H9 (cell line): ENCODE results near the gene RPL6. TPM values are rescaled to one million over a fixed set of nuclear protein-coding genes. Genes with fewer than 3 reads are reported as not detected.
A peak's percentile ranks its signal among the peaks of the same experiment; 100 is the strongest.

Source experiments
- DNase-seq: peaks from one replicate; pipeline ENCODE4 v3.0.0-alpha.2; 2017
- H2AFZ ChIP-seq: one replicate; pipeline ENCODE4 v1.6.1; 2013; ENCODE audit warnings: mild to moderate bottlenecking, low read length, control low read depth, moderate library complexity
- H2AK5ac ChIP-seq: 2 replicates; pipeline ENCODE4 v1.6.1; 2013; ENCODE audit warnings: low read length, control low read depth, mixed read lengths; ENCODE audit not compliant: insufficient read length
- H2BK120ac ChIP-seq: one replicate; pipeline ENCODE4 v1.6.1; 2013; ENCODE audit warnings: low read depth, mild to moderate bottlenecking, low read length, control low read depth, inconsistent platforms; ENCODE audit not compliant: poor library complexity, severe bottlenecking
- H2BK12ac ChIP-seq: 2 replicates; pipeline ENCODE4 v1.6.1; 2013; ENCODE audit warnings: low read length, control low read depth, mixed read lengths, low read depth; ENCODE audit not compliant: insufficient read length
- H2BK15ac ChIP-seq: 2 replicates; pipeline ENCODE4 v1.6.1; 2013; ENCODE audit warnings: low read depth, low read length, control low read depth
- H2BK20ac ChIP-seq: one replicate; pipeline ENCODE4 v1.6.1; 2013; ENCODE audit warnings: low read depth, mild to moderate bottlenecking, low read length, control low read depth, inconsistent platforms; ENCODE audit not compliant: poor library complexity, severe bottlenecking
- H2BK5ac ChIP-seq: 2 replicates; pipeline ENCODE4 v1.6.1; 2013; ENCODE audit warnings: low read length, control low read depth, mixed read lengths; ENCODE audit not compliant: insufficient read length
- H3K14ac ChIP-seq: 2 replicates; pipeline ENCODE4 v1.6.1; 2013; ENCODE audit warnings: low read length, control low read depth; ENCODE audit not compliant: insufficient read depth
- H3K18ac ChIP-seq: 2 replicates; pipeline ENCODE4 v1.6.1; 2013; ENCODE audit warnings: low read depth, mild to moderate bottlenecking, mixed read lengths, low read length, control low read depth; ENCODE audit not compliant: insufficient read length
- H3K23ac ChIP-seq: 2 replicates; pipeline ENCODE4 v1.6.1; 2013; ENCODE audit warnings: low read length, control low read depth, mixed read lengths, low read depth; ENCODE audit not compliant: insufficient read length
- H3K23me2 ChIP-seq: 2 replicates; pipeline ENCODE4 v1.6.1; 2013; ENCODE audit warnings: low read depth, mild to moderate bottlenecking, mixed read lengths, low read length, control low read depth; ENCODE audit not compliant: insufficient read length, poor library complexity, severe bottlenecking
- H3K27ac ChIP-seq: 2 replicates; pipeline ENCODE4 v1.5.1; 2013; ENCODE audit warnings: low read length, control low read depth, mixed read lengths, low read depth; ENCODE audit not compliant: insufficient read length
- H3K27me3 ChIP-seq: 2 replicates; pipeline ENCODE4 v1.6.1; 2013; ENCODE audit warnings: low read length, control low read depth, inconsistent platforms; ENCODE audit not compliant: insufficient read depth
- H3K4ac ChIP-seq: 2 replicates; pipeline ENCODE4 v1.6.1; 2013; ENCODE audit warnings: low read depth, mild to moderate bottlenecking, control low read depth, inconsistent platforms, low read length, moderate library complexity
- H3K4me1 ChIP-seq: 2 replicates; pipeline ENCODE4 v1.6.1; 2013; ENCODE audit warnings: low read length, control low read depth, inconsistent platforms; ENCODE audit not compliant: insufficient read depth
- H3K4me2 ChIP-seq: 2 replicates; pipeline ENCODE4 v1.6.1; 2013; ENCODE audit warnings: low read length, control low read depth, mixed read lengths; ENCODE audit not compliant: insufficient read length, insufficient read depth
- H3K56ac ChIP-seq: 2 replicates; pipeline ENCODE4 v1.6.1; 2013; ENCODE audit warnings: low read depth, mild to moderate bottlenecking, mixed read lengths, low read length, control low read depth; ENCODE audit not compliant: insufficient read length
- H3K79me1 ChIP-seq: 2 replicates; pipeline ENCODE4 v1.6.1; 2013; ENCODE audit warnings: low read depth, mild to moderate bottlenecking, moderate library complexity, low read length, control low read depth, inconsistent platforms; ENCODE audit not compliant: insufficient read depth, poor library complexity, severe bottlenecking
- H3K79me2 ChIP-seq: 2 replicates; pipeline ENCODE4 v1.6.1; 2013; ENCODE audit warnings: low read length, control low read depth, inconsistent platforms; ENCODE audit not compliant: insufficient read depth
- H3K9ac ChIP-seq: 2 replicates; pipeline ENCODE4 v1.6.1; 2013; ENCODE audit warnings: low read length, control low read depth, mixed read lengths; ENCODE audit not compliant: insufficient read length; ENCODE audit errors: extremely low read depth
- H3K9me3 ChIP-seq: one replicate; pipeline ENCODE4 v1.6.1; 2013; ENCODE audit warnings: low read depth, low read length, inconsistent platforms; ENCODE audit not compliant: control insufficient read depth
- H3T11ph ChIP-seq: one replicate; pipeline ENCODE4 v1.6.1; 2013; ENCODE audit warnings: mild to moderate bottlenecking, low read length, control low read depth, inconsistent platforms
- H4K20me1 ChIP-seq: one replicate; pipeline ENCODE4 v1.6.1; 2013; ENCODE audit not compliant: control insufficient read depth, insufficient read length, insufficient read depth
- H4K5ac ChIP-seq: 2 replicates; pipeline ENCODE4 v1.6.1; 2013; ENCODE audit warnings: low read depth, mild to moderate bottlenecking, mixed read lengths, low read length, control low read depth; ENCODE audit not compliant: insufficient read length
- H4K8ac ChIP-seq: replicated peaks from 2 replicates; pipeline ENCODE4 v1.6.1; 2013; ENCODE audit warnings: low read length, control low read depth, mixed read lengths, low read depth; ENCODE audit not compliant: insufficient read length
- H4K91ac ChIP-seq: 2 replicates; pipeline ENCODE4 v1.6.1; 2013; ENCODE audit warnings: low read depth, mild to moderate bottlenecking, moderate library complexity, mixed read lengths, low read length, control low read depth; ENCODE audit not compliant: insufficient read length
- H3K27ac Mint-ChIP-seq, 3 experiments: 2 replicates in 2 of 3; 3 replicates in 1 of 3; pipeline ENCODE4 v1.8.0; 2020 to 2021; ENCODE audit warnings: mixed read lengths in 3 of 3, mild to moderate bottlenecking in 1 of 3, moderate library complexity in 1 of 3
- H3K27me3 Mint-ChIP-seq: 2 replicates; pipeline ENCODE4 v1.8.0; 2021; ENCODE audit warnings: low read depth, mild to moderate bottlenecking, moderate library complexity, mixed read lengths
- H3K36me3 Mint-ChIP-seq, 3 experiments: 2 replicates in 2 of 3; 3 replicates in 1 of 3; pipeline ENCODE4 v1.8.0; 2020 to 2021; ENCODE audit warnings: low read depth in 3 of 3, mixed read lengths in 3 of 3; ENCODE audit not compliant: insufficient read depth in 1 of 3
- H3K4me1 Mint-ChIP-seq, 2 experiments: 2 replicates each; pipeline ENCODE4 v1.8.0; 2020; ENCODE audit warnings: mixed read lengths in 2 of 2
- H3K4me3 Mint-ChIP-seq, 2 experiments: 2 replicates in 1 of 2; 3 replicates in 1 of 2; pipeline ENCODE4 v1.8.0; 2020 to 2021; ENCODE audit warnings: mild to moderate bottlenecking in 2 of 2, mixed read lengths in 2 of 2, moderate library complexity in 1 of 2
- H3K9me3 Mint-ChIP-seq, 2 experiments: 2 replicates in 1 of 2; 3 replicates in 1 of 2; pipeline ENCODE4 v1.8.0; 2020; ENCODE audit warnings: mild to moderate bottlenecking in 2 of 2, mixed read lengths in 2 of 2, moderate library complexity in 1 of 2
- CTCF ChIP-seq: fragments of 200-600 bp; sonication (generic); conservative IDR thresholded peaks from 3 replicates; pipeline ENCODE4 v1.8.0; 2021; ENCODE audit warnings: antibody characterized with exemption, mild to moderate bottlenecking
- WGBS: extraction: QIAGEN DNeasy Blood & Tissue Kit; methylation state at CpG from one replicate; pipeline ENCODE4 v1.1.7; 2013; ENCODE audit warnings: missing lambda C conversion rate, low lambda C conversion rate, mixed read lengths; ENCODE audit not compliant: insufficient read length; ENCODE audit errors: extremely low coverage; 5-methylcytosine and 5-hydroxymethylcytosine counted together
- total RNA-seq: library from RNA; stranded (reverse); gene quantifications from 2 replicates; pipeline ENCODE4 v1.2.1, GENCODE V29; 2021

The RPL6 gene
- total RNA-seq, 1 experiment from 2014 or later = 1,921 TPM

GRCh38 chr12:112420740-112421139, 11.3 kb upstream of the RPL6 start:
- WGBS = no CpG with 5 or more reads among the region's 3 CpGs
- peaks cover 0 to 7% (median 7%) of the 10 kb centered on the region in 3 experiments; a peak in 4 of 7 replicates for H3K36me3 Mint-ChIP-seq
- H3K9ac ChIP-seq = no peak overlapping the region
- peak overlapping the region in 1 of 3 experiments; percentile 30; a peak in 4 of 7 replicates for H3K27ac Mint-ChIP-seq
- H3K56ac ChIP-seq = no peak overlapping the region
- H3T11ph ChIP-seq = no peak overlapping the region
- H3K9me3 Mint-ChIP-seq = peaks cover 0 to 3% of the 10 kb centered on the region in 2 experiments; a peak in 1 of 5 replicates
- no peak overlapping the region for H2AFZ ChIP-seq
- no peak overlapping the region for H2BK20ac ChIP-seq
- H3K4ac ChIP-seq = no peak overlapping the region
- no peak overlapping the region for H4K5ac ChIP-seq
- no peak overlapping the region for H3K27ac ChIP-seq
- H3K27me3 ChIP-seq = no peaks in the 10 kb centered on the region
- H3K79me1 ChIP-seq = peaks cover 9% of the 10 kb centered on the region
- H2BK15ac ChIP-seq = no peak overlapping the region
- peaks cover 10 to 13% of the 10 kb centered on the region in 2 experiments; a peak in 2 of 4 replicates for H3K4me1 Mint-ChIP-seq
- no peak overlapping the region for H2AK5ac ChIP-seq
- H2BK5ac ChIP-seq = no peak overlapping the region
- H4K8ac ChIP-seq = no peak overlapping the region
- H3K4me2 ChIP-seq = no peak overlapping the region
- H3K14ac ChIP-seq = no peak overlapping the region
- H3K18ac ChIP-seq = no peak overlapping the region
- no peak overlapping the region for H4K91ac ChIP-seq
- TF ChIP-seq CTCF = no peak
- no peaks in the 10 kb centered on the region for H3K4me1 ChIP-seq
- H3K79me2 ChIP-seq = peaks cover 31% of the 10 kb centered on the region
- no peaks in the 10 kb centered on the region for H3K27me3 Mint-ChIP-seq
- H3K9me3 ChIP-seq = no peaks in the 10 kb centered on the region
- no peak overlapping the region for H3K23ac ChIP-seq
- H2BK12ac ChIP-seq = no peak overlapping the region
- no peak overlapping the region for H2BK120ac ChIP-seq
- H3K23me2 ChIP-seq = peaks cover 3% of the 10 kb centered on the region
- DNase-seq = no peak
- H3K4me3 Mint-ChIP-seq = peak overlapping the region; percentile 90 to 94
- peaks cover 2% of the 10 kb centered on the region for H4K20me1 ChIP-seq
